GM23248 (cell line): ENCODE data around the gene FAM110A. TPM values are rescaled to one million over a fixed set of nuclear protein-coding genes. Genes with fewer than 3 reads are reported as not detected.
A peak's percentile ranks its signal among the peaks of the same experiment; 100 is the strongest.

Source experiments
- DNase-seq: peaks from one replicate; pipeline ENCODE4 v3.0.0-alpha.2; 2015
- H2AFZ ChIP-seq: fragments of 200-600 bp; sonication (generic); 2 replicates; pipeline ENCODE4 v1.6.1; 2016; ENCODE audit warnings: antibody characterized with exemption
- H3F3A ChIP-seq: fragments of 200-600 bp; sonication (generic); 2 replicates; pipeline ENCODE4 v1.6.1; 2016; ENCODE audit warnings: mild to moderate bottlenecking, antibody characterized with exemption, mixed run types; ENCODE audit not compliant: insufficient read depth
- H3K27ac ChIP-seq: fragments of 200-600 bp; sonication (generic); 2 replicates; pipeline ENCODE4 v1.5.1; 2016; ENCODE audit warnings: mild to moderate bottlenecking
- H3K27me3 ChIP-seq: fragments of 200-600 bp; sonication (generic); replicated peaks from 2 replicates; pipeline ENCODE4 v1.6.1; 2016; ENCODE audit warnings: mild to moderate bottlenecking; ENCODE audit not compliant: insufficient read depth
- H3K36me3 ChIP-seq: fragments of 200-600 bp; sonication (generic); 2 replicates; pipeline ENCODE4 v1.6.1; 2016; ENCODE audit warnings: low read depth, mild to moderate bottlenecking
- H3K4me1 ChIP-seq: fragments of 200-600 bp; sonication (generic); 2 replicates; pipeline ENCODE4 v1.6.1; 2016; ENCODE audit warnings: mild to moderate bottlenecking; ENCODE audit not compliant: insufficient read depth
- H3K4me2 ChIP-seq: fragments of 200-600 bp; sonication (generic); one replicate; pipeline ENCODE4 v1.6.1; 2016; ENCODE audit warnings: mild to moderate bottlenecking; ENCODE audit not compliant: unreplicated experiment
- H3K4me3 ChIP-seq: fragments of 200-600 bp; sonication (generic); 2 replicates; pipeline ENCODE4 v1.5.1; 2016; ENCODE audit warnings: mild to moderate bottlenecking
- H3K79me2 ChIP-seq: fragments of 200-600 bp; sonication (generic); 2 replicates; pipeline ENCODE4 v1.6.1; 2016; ENCODE audit warnings: mild to moderate bottlenecking; ENCODE audit not compliant: insufficient read depth
- H3K9ac ChIP-seq: fragments of 200-600 bp; sonication (generic); 2 replicates; pipeline ENCODE4 v1.6.1; 2016; ENCODE audit warnings: mild to moderate bottlenecking
- H3K9me2 ChIP-seq: fragments of 200-600 bp; sonication (generic); 2 replicates; pipeline ENCODE4 v1.6.1; 2016; ENCODE audit warnings: mixed run types, mild to moderate bottlenecking, moderate library complexity; ENCODE audit not compliant: insufficient read depth
- H3K9me3 ChIP-seq: fragments of 200-600 bp; sonication (generic); one replicate; pipeline ENCODE4 v1.6.1; 2017; ENCODE audit warnings: low read depth
- H4K20me1 ChIP-seq: fragments of 200-600 bp; sonication (generic); 2 replicates; pipeline ENCODE4 v1.6.0; 2016; ENCODE audit not compliant: insufficient read depth
- EZH2 ChIP-seq: fragments of 200-600 bp; sonication (generic); IDR thresholded peaks from 2 replicates; pipeline ENCODE4 v1.6.1; 2018; ENCODE audit warnings: antibody characterized with exemption, mild to moderate bottlenecking; ENCODE audit not compliant: insufficient read depth, poor library complexity, severe bottlenecking
- EZH2phosphoT487 ChIP-seq: fragments of 200-600 bp; sonication (generic); IDR thresholded peaks from 2 replicates; pipeline ENCODE4 v1.6.1; 2018; ENCODE audit warnings: antibody characterized with exemption, moderate library complexity, mild to moderate bottlenecking, low read depth; ENCODE audit not compliant: insufficient read depth
- WGBS, 2 experiments: methylation state at CpG; one replicate each; pipeline ENCODE4 v1.1.6; 2015 to 2017; ENCODE audit warnings: low lambda C conversion rate in 2 of 2, low coverage in 1 of 2; ENCODE audit errors: missing lambda C conversion rate in 2 of 2; 5-methylcytosine and 5-hydroxymethylcytosine counted together
- in situ Hi-C: fragments of 300-500 bp; cut with MboI; formaldehyde crosslinking; loops from 2 replicates; pipeline ENCODE4 v1.15.0; 2020
- polyA plus RNA-seq: library from polyadenylated mRNA; unstranded; fragments of >200 nt; fragmentation: Nextera tagmentation; extraction: Ambion mirVana; gene quantifications from 2 replicates; pipeline ENCODE4 v1.2.1, GENCODE V29; 2016
- total RNA-seq: library from RNA; depleted of rRNA; stranded (reverse); fragments of >200 nt; shearing (Covaris generic); gene quantifications from 2 replicates; pipeline ENCODE4 v1.2.3, GENCODE V29; 2014

The FAM110A gene
- total and polyA plus RNA-seq, 2 experiments from 2014 or later, result 2.6 to 3.8 TPM

- in situ Hi-C loops, result no loop called here
- Histone ChIP-seq H4K20me1 (no peaks in the 10 kb centered on the region), H3K9me2 (no peaks in the 10 kb centered on the region), H3K27ac (no peak overlapping the region), H3K9ac (no peak overlapping the region), H3K4me3 (no peak overlapping the region), H3K4me2 (no peak overlapping the region), H3K79me2 (no peaks in the 10 kb centered on the region), H3F3A (peaks cover 19% of the 10 kb centered on the region), H3K27me3 (no peaks in the 10 kb centered on the region), H2AFZ (no peak overlapping the region), H3K9me3 (no peaks in the 10 kb centered on the region), H3K36me3 (no peaks in the 10 kb centered on the region), H3K4me1 (peaks cover 27% of the 10 kb centered on the region)
- 84 to 85% methylated on average over 6 of the region's 6 CpGs for WGBS, 2 experiments
- no peak for TF ChIP-seq EZH2phosphoT487
- no peak for TF ChIP-seq EZH2
- no peak for DNase-seq
Observed at GRCh38 chr20:858011-858410, 24.5 kb downstream of the FAM110A start.

GRCh38 chr20:859751-860231, 26.3 kb downstream of the FAM110A start:
- DNase-seq, result peak; percentile 75
- no peak overlapping the region for H3K27ac ChIP-seq
- in situ Hi-C loops, result no loop called here

GRCh38 chr20:860891-861290, 27.4 kb downstream of the FAM110A start:
- no peaks in the 10 kb centered on the region for H4K20me1 ChIP-seq
- WGBS, 2 experiments, result 95 to 97% methylated on average over 2 of the region's 2 CpGs
- no peak overlapping the region for H3K27ac ChIP-seq
- H3K79me2 ChIP-seq, result no peaks in the 10 kb centered on the region
- peaks cover 12% of the 10 kb centered on the region for H3F3A ChIP-seq
- no peak for DNase-seq
- no peak overlapping the region for H3K4me2 ChIP-seq
- no peak overlapping the region for H2AFZ ChIP-seq
- in situ Hi-C loops, result no loop called here
- no peaks in the 10 kb centered on the region for H3K9me2 ChIP-seq
- TF ChIP-seq EZH2 (no peak), EZH2phosphoT487 (no peak)
- no peaks in the 10 kb centered on the region for H3K36me3 ChIP-seq
- H3K9ac ChIP-seq, result no peak overlapping the region
- no peaks in the 10 kb centered on the region for H3K9me3 ChIP-seq
- no peak overlapping the region for H3K4me3 ChIP-seq
- H3K27me3 ChIP-seq, result no peaks in the 10 kb centered on the region
- peaks cover 20% of the 10 kb centered on the region for H3K4me1 ChIP-seq

More at GRCh38 chr20:859751-860231, 26.3 kb downstream of the FAM110A start:
- Histone ChIP-seq H3K4me2 (peak overlapping the region; percentile 1), H3K79me2 (no peaks in the 10 kb centered on the region), H3K4me1 (peaks cover 27% of the 10 kb centered on the region), H3F3A (peaks cover 19% of the 10 kb centered on the region), H3K36me3 (no peaks in the 10 kb centered on the region), H3K9ac (no peak overlapping the region), H4K20me1 (no peaks in the 10 kb centered on the region), H3K27me3 (no peaks in the 10 kb centered on the region), H3K9me3 (no peaks in the 10 kb centered on the region), H3K4me3 (no peak overlapping the region), H3K9me2 (no peaks in the 10 kb centered on the region), H2AFZ (no peak overlapping the region)
- WGBS, 2 experiments, result 32 to 40% methylated on average over 3 of the region's 3 CpGs
- TF ChIP-seq EZH2, result no peak
- TF ChIP-seq EZH2phosphoT487, result no peak

GRCh38 chr20:865440-865839, 31.9 kb downstream of the FAM110A start:
- H3K9ac ChIP-seq, result no peak overlapping the region

More at GRCh38 chr20:865440-865839, 31.9 kb downstream of the FAM110A start:
- Histone ChIP-seq H4K20me1 (no peaks in the 10 kb centered on the region), H3K4me1 (no peaks in the 10 kb centered on the region), H3K36me3 (no peaks in the 10 kb centered on the region), H3K9me3 (no peaks in the 10 kb centered on the region), H3K4me2 (no peak overlapping the region), H3K4me3 (no peak overlapping the region), H3K79me2 (no peaks in the 10 kb centered on the region), H3K27ac (no peak overlapping the region), H3F3A (no peaks in the 10 kb centered on the region), H3K9me2 (no peaks in the 10 kb centered on the region), H2AFZ (no peak overlapping the region), H3K27me3 (no peaks in the 10 kb centered on the region)
- no peak for TF ChIP-seq EZH2phosphoT487
- TF ChIP-seq EZH2, result no peak
- WGBS, 2 experiments, result 60 to 64% methylated on average over 1 of the region's 1 CpG
- in situ Hi-C loops, result no loop called here
- no peak for DNase-seq
